Omental fat pad (tissue), 4 donors: ENCODE results near the gene AOAH. TPM values are rescaled to one million over a fixed set of nuclear protein-coding genes. Genes with fewer than 3 reads are reported as not detected.

Experiments used
- ATAC-seq: fragments of 150-250 bp; one replicate; pipeline ENCODE4 v1.9.1; 2016; ENCODE audit warnings: mild to moderate bottlenecking, moderate library complexity; ENCODE audit not compliant: low FRiP score
- DNase-seq: peaks from one replicate; pipeline ENCODE4 v3.0.0-alpha.2; 2019; ENCODE audit warnings: low spot score
- CTCF ChIP-seq, 3 donors: fragments of 450-650 bp; IDR thresholded peaks; one replicate each; pipeline ENCODE4 v1.5.1; 2016 to 2017; ENCODE audit warnings: antibody characterized with exemption in 3 of 3, mild to moderate bottlenecking in 3 of 3, moderate library complexity in 2 of 3
- total RNA-seq, 4 donors: library from RNA; depleted of rRNA; stranded (reverse); fragments of >200 nt; gene quantifications; one replicate each; pipeline ENCODE4 v1.1.0, GENCODE V29; 2016

AOAH gene
- total RNA-seq, 4 donors from 2014 or later, result 5.8 to 27.9 (median 16.7) TPM

GRCh38 chr7:36683111-36683510 lies 41.2 kb downstream of the AOAH start:
- ATAC-seq (no peak), DNase-seq (no peak)
- TF ChIP-seq CTCF (IDR thresholded peaks at IDR 0.05), result no peak

- TF ChIP-seq CTCF (IDR thresholded peaks at IDR 0.05), result no peak
- no peak for DNase-seq
- ATAC-seq, result no peak
These were observed 42.2 kb downstream of the AOAH start for GRCh38 chr7:36682102-36682501.

- no peak for TF ChIP-seq CTCF (IDR thresholded peaks at IDR 0.05)
- DNase-seq (no peak), ATAC-seq (no peak)
These were observed 46.4 kb downstream of the AOAH start for GRCh38 chr7:36677769-36678437.

- DNase-seq, result no peak
- no peak for TF ChIP-seq CTCF (IDR thresholded peaks at IDR 0.05)
- no peak for ATAC-seq
These were observed 50.6 kb downstream of the AOAH start for GRCh38 chr7:36673703-36674102.

- ATAC-seq, result no peak
- no peak for DNase-seq
- TF ChIP-seq CTCF (IDR thresholded peaks at IDR 0.05), result no peak
These were observed 52.9 kb downstream of the AOAH start for GRCh38 chr7:36671432-36671829.

- ATAC-seq (peak; percentile 78), DNase-seq (no peak)
- peak in 1 of 3 donors; percentile 50 for TF ChIP-seq CTCF (IDR thresholded peaks at IDR 0.05)
These were observed 53.5 kb downstream of the AOAH start for GRCh38 chr7:36670585-36671431.
